HG02623 (cell line): Measurements from ENCODE around the gene DCLK1.

Experiments used
- ATAC-seq: cut with Tn5 transposase; IDR thresholded peaks from one replicate; pipeline ENCODE4 v1.9.1; 2021; ENCODE audit warnings: moderate library complexity; ENCODE audit not compliant: unreplicated experiment

Gene DCLK1

GRCh38 chr13:35909837-35910540, 221.2 kb downstream of the DCLK1 start:
- no peak for ATAC-seq

- no peak for ATAC-seq
These were observed 222.1 kb downstream of the DCLK1 start for GRCh38 chr13:35909091-35909490.

GRCh38 chr13:35908226-35908625, 223.0 kb downstream of the DCLK1 start:
- ATAC-seq, result no peak

- ATAC-seq, result no peak
These were observed 224.5 kb downstream of the DCLK1 start for GRCh38 chr13:35906636-35907035.

GRCh38 chr13:35903075-35903474, 228.1 kb downstream of the DCLK1 start:
- no peak for ATAC-seq

GRCh38 chr13:35898041-35898440, 233.1 kb downstream of the DCLK1 start:
- ATAC-seq, result no peak

GRCh38 chr13:35894636-35895035, 236.5 kb downstream of the DCLK1 start:
- ATAC-seq, result no peak

- ATAC-seq, result no peak
These were observed 238.1 kb downstream of the DCLK1 start for GRCh38 chr13:35892837-35893814.

- no peak for ATAC-seq
These were observed 239.4 kb downstream of the DCLK1 start for GRCh38 chr13:35891507-35892441.

GRCh38 chr13:35889560-35889959, 241.6 kb downstream of the DCLK1 start:
- ATAC-seq, result no peak

- no peak for ATAC-seq
These were observed 242.2 kb downstream of the DCLK1 start for GRCh38 chr13:35888981-35889380.

GRCh38 chr13:35888457-35888883, 242.7 kb downstream of the DCLK1 start:
- ATAC-seq, result no peak

- ATAC-seq, result no peak
These were observed 244.0 kb downstream of the DCLK1 start for GRCh38 chr13:35887115-35887666.

GRCh38 chr13:35886332-35887114, 244.7 kb downstream of the DCLK1 start:
- no peak for ATAC-seq

GRCh38 chr13:35884211-35884760, 246.9 kb downstream of the DCLK1 start:
- no peak for ATAC-seq

- ATAC-seq, result no peak
These were observed 248.3 kb downstream of the DCLK1 start for GRCh38 chr13:35882722-35883497.

GRCh38 chr13:35881360-35881759, 249.8 kb downstream of the DCLK1 start:
- ATAC-seq, result no peak

GRCh38 chr13:35879111-35879510, 252.1 kb downstream of the DCLK1 start:
- no peak for ATAC-seq

GRCh38 chr13:35876601-35877000, 254.6 kb downstream of the DCLK1 start:
- ATAC-seq, result no peak
